Stomach (tissue), 4 donors: ENCODE measurements around the gene IQCF6.

Experiments used
- EP300 ChIP-seq: sonication (generic); formaldehyde crosslinking; IDR thresholded peaks from one replicate; pipeline ENCODE4 v1.6.1; 2017; ENCODE audit warnings: antibody characterized with exemption
- POLR2AphosphoS5 ChIP-seq, 3 donors: sonication (generic); formaldehyde crosslinking; IDR thresholded peaks; one replicate each; pipeline ENCODE4 v1.6.1; 2016; ENCODE audit warnings: antibody characterized with exemption in 3 of 3
- TF ChIP-seq, protein P1 (sequence below), 7 experiments: fragments of 450-650 bp in 4 of 7; fragments of 200-600 bp in 3 of 7; sonication (generic) in 3 of 7; IDR thresholded peaks; one replicate each; pipeline ENCODE4 v1.5.1; 2016 to 2019; ENCODE audit warnings: antibody characterized with exemption in 7 of 7, control low read depth in 2 of 7, mild to moderate bottlenecking in 1 of 7

DNA sequence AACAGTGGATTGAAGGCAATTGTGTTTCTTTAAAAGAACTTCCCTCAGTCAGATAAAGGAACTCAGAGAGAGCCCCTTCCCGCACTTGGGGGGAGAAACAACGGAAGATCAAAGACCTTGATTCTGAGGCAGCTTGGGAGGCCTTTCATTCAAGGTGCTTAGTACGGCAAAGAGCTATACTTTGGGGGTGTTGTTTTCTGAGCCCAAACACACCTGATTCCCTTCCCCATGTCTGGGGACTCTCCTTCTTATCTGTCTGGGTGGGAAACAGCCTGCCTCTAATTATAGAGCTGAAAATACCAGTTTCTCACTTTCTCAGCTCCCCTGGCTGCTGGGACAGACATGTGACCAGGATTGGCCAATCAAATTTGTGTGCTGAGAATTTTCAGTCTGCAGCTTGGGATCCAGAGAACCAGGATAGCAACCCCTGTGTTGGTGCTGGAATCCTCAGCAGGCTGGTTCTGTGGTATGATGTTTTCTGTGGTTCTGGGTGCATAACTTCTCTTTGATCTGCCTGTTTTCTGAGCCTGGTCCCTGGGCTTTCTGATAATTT is 19.4 kb upstream of the IQCF6 start:
- TF ChIP-seq, protein P1, sequence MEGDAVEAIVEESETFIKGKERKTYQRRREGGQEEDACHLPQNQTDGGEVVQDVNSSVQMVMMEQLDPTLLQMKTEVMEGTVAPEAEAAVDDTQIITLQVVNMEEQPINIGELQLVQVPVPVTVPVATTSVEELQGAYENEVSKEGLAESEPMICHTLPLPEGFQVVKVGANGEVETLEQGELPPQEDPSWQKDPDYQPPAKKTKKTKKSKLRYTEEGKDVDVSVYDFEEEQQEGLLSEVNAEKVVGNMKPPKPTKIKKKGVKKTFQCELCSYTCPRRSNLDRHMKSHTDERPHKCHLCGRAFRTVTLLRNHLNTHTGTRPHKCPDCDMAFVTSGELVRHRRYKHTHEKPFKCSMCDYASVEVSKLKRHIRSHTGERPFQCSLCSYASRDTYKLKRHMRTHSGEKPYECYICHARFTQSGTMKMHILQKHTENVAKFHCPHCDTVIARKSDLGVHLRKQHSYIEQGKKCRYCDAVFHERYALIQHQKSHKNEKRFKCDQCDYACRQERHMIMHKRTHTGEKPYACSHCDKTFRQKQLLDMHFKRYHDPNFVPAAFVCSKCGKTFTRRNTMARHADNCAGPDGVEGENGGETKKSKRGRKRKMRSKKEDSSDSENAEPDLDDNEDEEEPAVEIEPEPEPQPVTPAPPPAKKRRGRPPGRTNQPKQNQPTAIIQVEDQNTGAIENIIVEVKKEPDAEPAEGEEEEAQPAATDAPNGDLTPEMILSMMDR (IDR thresholded peaks at IDR 0.05): no peak
- no peak for TF ChIP-seq POLR2AphosphoS5 (IDR thresholded peaks at IDR 0.05)
- TF ChIP-seq EP300: no peak
